ENCODE measurements around the gene POLA1. TPM values are rescaled to one million over a fixed set of nuclear protein-coding genes. Genes with fewer than 3 reads are reported as not detected.

Gene POLA1
- total RNA-seq, 1 experiment from 2014 or later, result 15.1 TPM

- in situ Hi-C loops (cut with HindIII; ENCODE audit: low sequenced_read_pairs), result no loop called here
- DNase-seq (ENCODE audit: low spot score), result no peak
Measured at GRCh38 chrX:24934279-24934678, 240.6 kb downstream of the POLA1 start.

- no peak for DNase-seq (ENCODE audit: low spot score)
- in situ Hi-C loops (cut with HindIII; ENCODE audit: low sequenced_read_pairs), result no loop called here
Measured at GRCh38 chrX:24945009-24945408, 251.3 kb downstream of the POLA1 start.

- no peak for DNase-seq (ENCODE audit: low spot score)
- in situ Hi-C loops (cut with HindIII; ENCODE audit: low sequenced_read_pairs), result no loop called here
Measured at GRCh38 chrX:24946369-24946768, 252.7 kb downstream of the POLA1 start.

DNA sequence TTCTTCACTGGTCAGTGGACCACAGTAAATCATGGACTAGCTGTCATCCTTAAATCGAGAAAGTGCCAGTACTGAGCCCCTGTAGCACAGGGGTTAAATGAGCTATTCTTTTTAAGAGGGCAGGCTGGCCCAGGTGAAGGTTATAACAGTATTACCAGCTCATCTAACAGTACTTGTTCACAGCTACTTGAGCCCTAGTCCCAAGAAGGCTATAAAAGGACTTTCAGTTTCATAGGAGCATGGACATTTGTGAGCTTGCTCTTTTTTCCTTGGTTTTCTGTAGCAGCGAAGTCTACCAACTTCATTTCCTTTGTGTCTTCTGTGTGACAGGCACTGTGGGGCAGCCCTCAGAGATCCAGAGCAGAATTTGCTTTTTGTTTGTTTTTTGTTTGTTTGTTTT lies 261.0 kb downstream of the POLA1 start:
- in situ Hi-C loops (cut with HindIII; ENCODE audit: low sequenced_read_pairs), result no loop called here
- no peak for DNase-seq (ENCODE audit: low spot score)

- DNase-seq (ENCODE audit: low spot score), result no peak
- in situ Hi-C loops (cut with HindIII; ENCODE audit: low sequenced_read_pairs), result no loop called here
Measured at GRCh38 chrX:24955372-24955930, 261.7 kb downstream of the POLA1 start.

DNA sequence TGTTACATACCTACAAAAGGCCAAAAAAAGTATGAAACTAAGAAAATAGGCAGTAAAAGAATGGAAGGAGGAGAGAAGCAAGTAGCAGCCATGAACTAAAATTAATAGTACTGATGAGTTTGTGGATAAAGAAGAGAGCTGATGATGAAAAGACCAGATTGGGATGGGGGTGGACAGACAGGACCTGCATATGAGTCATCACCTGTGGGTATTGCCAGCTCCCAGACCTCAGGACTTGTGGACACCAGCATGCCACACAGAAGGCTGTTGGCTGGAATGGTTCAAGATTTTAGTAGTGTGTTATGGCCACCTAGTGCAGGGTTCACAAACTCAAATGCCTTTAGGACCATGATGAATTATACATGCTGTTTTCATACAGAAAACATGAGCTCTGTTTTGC lies 263.1 kb downstream of the POLA1 start:
- in situ Hi-C loops (cut with HindIII; ENCODE audit: low sequenced_read_pairs), result no loop called here
- no peak for DNase-seq (ENCODE audit: low spot score)

- DNase-seq (ENCODE audit: low spot score), result no peak
- in situ Hi-C loops (cut with HindIII; ENCODE audit: low sequenced_read_pairs), result no loop called here
Measured at GRCh38 chrX:24961809-24962208, 268.1 kb downstream of the POLA1 start.

DNA sequence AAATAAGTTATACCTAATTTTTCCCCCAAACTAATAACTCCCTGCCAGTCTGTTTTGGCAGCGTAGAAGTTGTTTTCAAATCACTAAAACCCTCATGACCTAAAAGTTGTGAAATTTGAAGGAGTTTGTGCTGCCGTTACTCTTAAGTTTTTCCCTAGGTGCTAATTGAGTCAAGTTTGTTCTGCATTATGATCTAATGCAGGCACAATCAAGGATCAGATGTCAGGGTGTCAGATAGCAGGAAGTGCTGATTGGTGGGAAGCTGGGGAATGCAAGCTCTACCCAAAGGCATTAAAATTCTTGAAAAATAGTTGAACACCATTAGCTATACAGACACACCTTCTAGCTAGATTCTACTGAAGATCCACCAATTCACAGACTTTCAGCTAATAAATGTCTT lies 270.1 kb downstream of the POLA1 start:
- DNase-seq (ENCODE audit: low spot score), result no peak
- in situ Hi-C loops (cut with HindIII; ENCODE audit: low sequenced_read_pairs), result no loop called here

DNA sequence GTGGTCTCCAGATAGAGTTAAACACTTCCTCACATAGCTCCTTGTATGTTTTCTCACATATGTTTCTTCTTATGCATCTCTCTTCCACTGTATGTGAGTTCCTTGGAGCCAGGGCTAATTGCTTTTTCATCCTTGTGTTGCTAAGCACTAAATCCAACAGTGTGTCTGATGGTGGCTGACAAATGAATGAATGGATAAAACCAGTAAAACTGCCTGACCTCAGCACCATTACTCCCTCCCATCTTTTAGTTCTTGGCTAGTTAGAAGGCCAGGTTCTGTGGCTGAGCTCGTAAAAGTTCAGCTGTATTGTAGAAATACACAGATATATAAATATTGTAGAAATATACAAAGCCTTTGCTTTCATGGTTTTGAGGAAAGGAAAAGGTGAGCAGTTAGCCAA lies 271.7 kb downstream of the POLA1 start:
- no peak for DNase-seq (ENCODE audit: low spot score)
- in situ Hi-C loops (cut with HindIII; ENCODE audit: low sequenced_read_pairs), result no loop called here

DNA sequence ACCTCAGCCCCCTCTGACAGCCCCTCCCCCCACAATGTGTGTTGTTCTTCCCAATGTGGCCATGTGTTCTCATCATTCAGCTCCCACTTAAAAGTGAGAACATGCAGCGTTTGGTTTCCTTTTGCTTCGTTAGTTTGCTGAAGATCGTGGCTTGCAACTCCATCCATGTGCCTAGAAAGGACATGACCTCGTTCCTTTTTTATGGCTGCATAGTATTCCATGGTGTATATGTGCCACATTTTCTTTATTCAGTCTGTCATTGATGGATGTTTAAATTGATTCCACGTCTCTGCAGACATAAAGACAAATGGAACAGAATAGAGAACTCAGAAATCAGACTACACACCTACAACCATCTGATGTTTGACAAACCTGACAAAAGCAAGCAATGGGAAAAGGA lies 276.1 kb downstream of the POLA1 start:
- no peak for DNase-seq (ENCODE audit: low spot score)
- in situ Hi-C loops (cut with HindIII; ENCODE audit: low sequenced_read_pairs), result no loop called here

GRCh38 chrX:24979081-24979480 lies 285.4 kb downstream of the POLA1 start:
- DNase-seq (ENCODE audit: low spot score), result no peak
- in situ Hi-C loops (cut with HindIII; ENCODE audit: low sequenced_read_pairs), result no loop called here

GRCh38 chrX:24981030-24981429 lies 287.3 kb downstream of the POLA1 start:
- no peak for DNase-seq (ENCODE audit: low spot score)
- in situ Hi-C loops (cut with HindIII; ENCODE audit: low sequenced_read_pairs), result no loop called here

- no peak for DNase-seq (ENCODE audit: low spot score)
- in situ Hi-C loops (cut with HindIII; ENCODE audit: low sequenced_read_pairs), result no loop called here
Measured at GRCh38 chrX:24982306-24982965, 288.7 kb downstream of the POLA1 start.

- in situ Hi-C loops (cut with HindIII; ENCODE audit: low sequenced_read_pairs), result no loop called here
- DNase-seq (ENCODE audit: low spot score), result no peak
Measured at GRCh38 chrX:24983931-24984330, 290.2 kb downstream of the POLA1 start.

DNA sequence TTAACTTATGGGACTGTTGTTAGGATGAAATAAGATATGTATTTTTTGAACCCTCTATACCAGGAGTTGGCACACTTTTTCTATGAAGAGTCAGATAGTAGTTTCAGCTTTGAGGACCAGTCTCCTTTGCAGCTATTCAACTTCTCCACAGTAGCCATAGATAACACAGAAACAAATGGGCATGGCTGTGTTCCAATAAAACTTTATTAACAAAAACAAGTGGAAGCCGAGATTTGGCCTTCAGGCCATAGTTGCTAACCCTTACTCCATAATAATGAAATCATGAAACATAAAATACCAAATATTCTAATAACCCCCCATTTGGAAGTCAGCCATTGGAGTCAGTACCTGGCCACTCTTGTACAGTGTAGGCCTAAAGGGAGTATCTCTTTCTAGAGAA lies 291.4 kb downstream of the POLA1 start:
- in situ Hi-C loops (cut with HindIII; ENCODE audit: low sequenced_read_pairs), result no loop called here
- no peak for DNase-seq (ENCODE audit: low spot score)

DNA sequence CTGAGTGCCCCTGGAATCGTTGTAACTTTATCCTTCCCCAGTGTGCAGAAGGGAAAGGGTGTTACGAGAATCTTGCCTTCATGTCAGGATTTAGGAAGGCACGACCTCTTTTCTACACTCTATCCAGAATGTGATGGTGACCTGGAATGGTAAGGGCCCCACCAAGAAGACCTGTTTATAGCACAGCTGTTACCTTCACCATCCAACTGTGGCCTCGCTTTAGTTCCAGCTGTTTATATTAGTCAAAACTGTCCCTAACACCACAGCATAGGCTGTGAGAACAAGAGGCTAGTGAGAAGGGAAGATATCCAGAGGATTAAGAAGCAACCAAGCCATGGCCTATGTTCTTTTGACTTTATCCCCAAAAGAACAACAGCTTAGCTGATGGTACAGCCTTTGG lies 294.0 kb downstream of the POLA1 start:
- in situ Hi-C loops (cut with HindIII; ENCODE audit: low sequenced_read_pairs), result no loop called here
- no peak for DNase-seq (ENCODE audit: low spot score)

GRCh38 chrX:24988314-24988713 lies 294.6 kb downstream of the POLA1 start:
- in situ Hi-C loops (cut with HindIII; ENCODE audit: low sequenced_read_pairs), result no loop called here
- no peak for DNase-seq (ENCODE audit: low spot score)

DNA sequence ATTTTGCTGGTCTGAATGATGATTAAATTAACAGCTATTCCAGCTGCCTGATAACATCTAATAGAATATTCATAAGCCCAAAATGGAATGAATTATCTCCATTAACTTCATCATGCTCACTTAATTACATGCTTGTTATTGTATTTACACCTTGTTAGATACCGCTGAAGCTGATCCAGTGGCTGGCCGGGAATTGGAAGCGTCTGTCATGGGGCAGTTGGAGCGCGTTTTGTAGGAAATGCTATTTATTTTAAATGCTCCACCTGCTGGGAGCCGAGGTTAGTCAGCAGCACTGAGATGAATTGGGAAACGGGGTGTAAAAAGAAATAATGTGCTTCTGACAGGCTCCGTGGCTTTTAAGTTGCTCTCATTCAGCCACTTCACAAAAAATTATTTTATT lies 296.8 kb downstream of the POLA1 start:
- in situ Hi-C loops (cut with HindIII; ENCODE audit: low sequenced_read_pairs), result no loop called here
- DNase-seq (ENCODE audit: low spot score), result no peak

GRCh38 chrX:24993879-24994278 lies 300.2 kb downstream of the POLA1 start:
- no peak for DNase-seq (ENCODE audit: low spot score)
- in situ Hi-C loops (cut with HindIII; ENCODE audit: low sequenced_read_pairs), result no loop called here

DNA sequence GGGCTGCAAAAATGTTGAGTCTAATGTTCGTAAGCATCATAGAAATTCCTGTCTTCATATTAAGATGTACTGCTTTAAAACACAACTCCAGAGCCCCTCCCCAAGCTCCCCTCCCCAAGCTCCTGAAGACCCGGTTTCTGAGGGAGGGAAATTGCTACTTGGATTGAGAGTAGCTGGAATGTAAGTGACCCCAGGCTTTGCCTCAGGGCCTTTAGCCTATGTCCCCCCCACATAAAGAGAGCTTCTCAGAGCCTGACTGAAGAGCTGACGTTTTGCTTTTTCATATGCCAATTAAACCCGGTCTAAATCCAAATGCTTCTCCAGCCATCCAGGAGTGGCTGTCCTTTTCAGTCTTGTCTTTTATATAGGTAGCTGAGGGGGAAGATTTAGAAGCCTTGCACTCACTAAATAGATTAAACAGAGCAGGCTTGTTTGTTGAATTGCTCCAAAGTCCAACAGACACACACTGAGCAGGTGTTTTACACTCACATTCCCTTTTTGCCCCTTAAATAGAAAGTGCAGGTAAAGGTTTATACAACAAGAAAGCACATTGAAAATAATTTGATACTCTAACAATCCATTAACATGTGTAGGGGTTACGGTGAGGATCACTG lies 302.5 kb downstream of the POLA1 start:
- no peak for DNase-seq (ENCODE audit: low spot score)
- in situ Hi-C loops (cut with HindIII; ENCODE audit: low sequenced_read_pairs), result no loop called here

DNA sequence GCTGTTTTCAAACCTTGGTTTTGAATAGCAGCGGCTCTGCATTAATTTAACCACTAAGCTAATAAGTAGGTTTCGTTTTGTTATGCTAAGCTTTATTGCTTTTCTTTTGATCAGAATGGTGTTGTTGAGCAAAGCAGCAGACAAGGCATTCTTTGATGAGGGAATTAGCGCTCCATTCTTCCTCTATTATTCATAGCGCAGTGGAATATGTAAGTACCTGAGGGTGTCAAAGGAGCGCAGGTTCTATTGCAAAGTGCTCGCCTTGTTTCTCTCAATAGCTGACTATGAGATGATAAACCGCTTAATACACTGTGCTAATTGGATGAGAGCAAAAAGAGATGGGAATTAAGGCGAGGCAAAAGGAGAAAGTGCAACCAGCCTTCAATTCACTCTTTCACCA lies 305.8 kb downstream of the POLA1 start:
- DNase-seq (ENCODE audit: low spot score), result no peak
- in situ Hi-C loops (cut with HindIII; ENCODE audit: low sequenced_read_pairs), result no loop called here
